IPS DF 6.9 (cell line): ENCODE data around the gene MIA2.
"Not testable (repeated sequence)": the region's sequence is repeated elsewhere in the genome, so short reads cannot be mapped to it uniquely, and the experiment has no call there.

ENCODE experiments used
- DNase-seq: peaks from one replicate; pipeline ENCODE4 v3.0.0-alpha.2; 2013; ENCODE audit warnings: low read depth, low spot score
- H3K27ac ChIP-seq: one replicate; pipeline ENCODE4 v1.5.1; 2013; ENCODE audit warnings: low read length, control low read depth
- H3K27me3 ChIP-seq: 2 replicates; pipeline ENCODE4 v1.6.1; 2013; ENCODE audit warnings: mild to moderate bottlenecking, low read length; ENCODE audit not compliant: control insufficient read depth, insufficient read depth
- H3K36me3 ChIP-seq: 2 replicates; pipeline ENCODE4 v1.6.1; 2013; ENCODE audit warnings: low read length; ENCODE audit not compliant: control insufficient read depth, insufficient read depth
- H3K4me1 ChIP-seq: 2 replicates; pipeline ENCODE4 v1.6.1; 2013; ENCODE audit warnings: low read length; ENCODE audit not compliant: control insufficient read depth, insufficient read depth
- H3K4me3 ChIP-seq: 2 replicates; pipeline ENCODE4 v1.5.1; 2013; ENCODE audit warnings: mild to moderate bottlenecking, low read length
- H3K9me3 ChIP-seq: 2 replicates; pipeline ENCODE4 v1.6.1; 2013; ENCODE audit warnings: low read length, inconsistent platforms; ENCODE audit not compliant: control insufficient read depth, insufficient read depth
- WGBS: extraction: QIAGEN DNeasy Blood & Tissue Kit; methylation state at CpG from one replicate; pipeline ENCODE4 v1.1.7; 2013; ENCODE audit warnings: mixed read lengths, missing lambda C conversion rate; ENCODE audit not compliant: insufficient read length, insufficient coverage; 5-methylcytosine and 5-hydroxymethylcytosine counted together

MIA2 gene

GRCh38 chr14:39233680-39234326 is at the start of gene MIA2:
Gene MIA2 (plus strand): TSS chr14:39233915. CDS start chr14:39234115, 200 bp downstream.
- H3K4me1 ChIP-seq = no peaks in the 10 kb centered on the region
- DNase-seq = no peak
- H3K4me3 ChIP-seq = no peak within 1 kb of the TSS
- no CpG with 5 or more reads among the region's 7 CpGs for WGBS
- no peaks in the 10 kb centered on the region for H3K9me3 ChIP-seq
- H3K27ac ChIP-seq = no peak within 1 kb of the TSS
- no peaks in the 10 kb centered on the region for H3K27me3 ChIP-seq
- no peaks in the 10 kb centered on the region for H3K36me3 ChIP-seq

- no peak for DNase-seq
- H3K27me3 ChIP-seq = no peaks in the 10 kb centered on the region
- no CpG with 5 or more reads among the region's 4 CpGs for WGBS
- H3K27ac ChIP-seq = no peak overlapping the region
- H3K4me3 ChIP-seq = no peak overlapping the region
- H3K36me3 ChIP-seq = peaks cover 21% of the 10 kb centered on the region; the same call in 1 of the 2 replicates
- no peaks in the 10 kb centered on the region for H3K9me3 ChIP-seq
- H3K4me1 ChIP-seq = no peaks in the 10 kb centered on the region
Observed at GRCh38 chr14:39184628-39185255, 49.0 kb upstream of the MIA2 start.

GRCh38 chr14:39185256-39186049 is 48.3 kb upstream of the MIA2 start:
- H3K4me1 ChIP-seq = no peaks in the 10 kb centered on the region
- no CpG with 5 or more reads among the region's 5 CpGs for WGBS

GRCh38 chr14:39186941-39187525 is 46.7 kb upstream of the MIA2 start:
- no peaks in the 10 kb centered on the region for H3K9me3 ChIP-seq
- WGBS = no CpG with 5 or more reads among the region's 4 CpGs
- H3K27me3 ChIP-seq = no peaks in the 10 kb centered on the region
- no peak overlapping the region for H3K4me3 ChIP-seq
- H3K4me1 ChIP-seq = no peaks in the 10 kb centered on the region
- no peak overlapping the region for H3K27ac ChIP-seq
- DNase-seq = no peak
- H3K36me3 ChIP-seq = peaks cover 8% of the 10 kb centered on the region; the same call in 1 of the 2 replicates

More at GRCh38 chr14:39185256-39186049, 48.3 kb upstream of the MIA2 start:
- no peak for DNase-seq
- Histone ChIP-seq H3K4me3 (no peak overlapping the region), H3K27ac (no peak overlapping the region), H3K36me3 (peaks cover 20% of the 10 kb centered on the region; the same call in 1 of the 2 replicates), H3K9me3 (no peaks in the 10 kb centered on the region), H3K27me3 (no peaks in the 10 kb centered on the region)

- no peak overlapping the region for H3K27ac ChIP-seq
- no peaks in the 10 kb centered on the region for H3K9me3 ChIP-seq
- WGBS = no CpG with 5 or more reads among the region's 5 CpGs
- DNase-seq = no peak
- no peaks in the 10 kb centered on the region for H3K36me3 ChIP-seq
- H3K4me1 ChIP-seq = peaks cover 6% of the 10 kb centered on the region
- H3K27me3 ChIP-seq = no peaks in the 10 kb centered on the region
- no peak overlapping the region for H3K4me3 ChIP-seq
Observed at GRCh38 chr14:39203659-39204606, 29.8 kb upstream of the MIA2 start.

- DNase-seq, H3K27ac ChIP-seq, H3K4me3 ChIP-seq, H3K27me3 ChIP-seq, H3K4me1 ChIP-seq, H3K36me3 ChIP-seq, H3K9me3 ChIP-seq: not testable (repeated sequence)
- WGBS = no CpG with 5 or more reads among the region's 2 CpGs
Observed at GRCh38 chr14:39207430-39207829, 26.3 kb upstream of the MIA2 start.

- Histone ChIP-seq H3K27me3 (no peaks in the 10 kb centered on the region), H3K36me3 (no peaks in the 10 kb centered on the region), H3K4me1 (no peaks in the 10 kb centered on the region), H3K9me3 (no peaks in the 10 kb centered on the region), H3K4me3 (no peak overlapping the region), H3K27ac (no peak overlapping the region)
- no peak for DNase-seq
- no CpG with 5 or more reads among the region's 15 CpGs for WGBS
Observed at GRCh38 chr14:39211109-39211741, 22.5 kb upstream of the MIA2 start.

GRCh38 chr14:39212034-39212433 is 21.7 kb upstream of the MIA2 start:
- WGBS = no CpG with 5 or more reads among the region's 3 CpGs
- DNase-seq = no peak
- no peaks in the 10 kb centered on the region for H3K4me1 ChIP-seq
- no peaks in the 10 kb centered on the region for H3K36me3 ChIP-seq
- no peak overlapping the region for H3K4me3 ChIP-seq
- no peaks in the 10 kb centered on the region for H3K27me3 ChIP-seq
- no peak overlapping the region for H3K27ac ChIP-seq
- H3K9me3 ChIP-seq = no peaks in the 10 kb centered on the region

GRCh38 chr14:39212693-39213092 is 21.0 kb upstream of the MIA2 start:
- no peak overlapping the region for H3K4me3 ChIP-seq
- no peaks in the 10 kb centered on the region for H3K4me1 ChIP-seq
- no CpG with 5 or more reads among the region's 1 CpG for WGBS
- no peaks in the 10 kb centered on the region for H3K27me3 ChIP-seq
- no peaks in the 10 kb centered on the region for H3K36me3 ChIP-seq
- no peaks in the 10 kb centered on the region for H3K9me3 ChIP-seq
- no peak for DNase-seq
- no peak overlapping the region for H3K27ac ChIP-seq
